Measurements from ENCODE around the gene ZFYVE21. TPM values are rescaled to one million over a fixed set of nuclear protein-coding genes. Genes with fewer than 3 reads are reported as not detected.

The ZFYVE21 gene
- total RNA-seq, 1 experiment from 2014 or later: 47.2 TPM

GRCh38 chr14:103671911-103672310 is 43.7 kb upstream of the ZFYVE21 start:
- ChIA-PET CTCF (no interaction called here), POLR2A (ENCODE audit: unreplicated experiment) (no interaction called here)
- Histone ChIP-seq H4K20me1 (ENCODE audit: low read length) (no peaks in the 10 kb centered on the region), H3K36me3 (ENCODE audit: low read depth, low read length) (peaks cover 77% of the 10 kb centered on the region), H3F3A (ENCODE audit: low read length, unreplicated experiment) (peaks cover 7% of the 10 kb centered on the region), H3K4me3 (ENCODE audit: low read length) (no peak overlapping the region), H2AFZ (ENCODE audit: low read length) (no peak overlapping the region), H3K9ac (ENCODE audit: low read length) (no peak overlapping the region), H3K9me2 (replicated peaks; ENCODE audit: low read length) (no peaks in the 10 kb centered on the region), H3K4me1 (ENCODE audit: insufficient read depth, low read length) (peaks cover 3% of the 10 kb centered on the region; the same call in 1 of the 2 replicates), H3K27ac (ENCODE audit: low read length) (no peak overlapping the region), H3K27me3 (ENCODE audit: low read length) (no peaks in the 10 kb centered on the region), H3K9me3 (ENCODE audit: low read length) (no peaks in the 10 kb centered on the region), H3K4me2 (ENCODE audit: low read length) (no peak overlapping the region), H3K79me2 (ENCODE audit: low read length) (peaks cover 12% of the 10 kb centered on the region; the same call in 1 of the 2 replicates)
- no peak for ATAC-seq
- TF ChIP-seq CTCF (conservative IDR thresholded peaks at IDR 0.05; ENCODE audit: low read depth, low read length): no peak
- no peak for TF ChIP-seq EZH2 (IDR thresholded peaks at IDR 0.05; ENCODE audit: low read length, unreplicated experiment)
- no peak for TF ChIP-seq EZH2phosphoT487 (IDR thresholded peaks at IDR 0.05; ENCODE audit: borderline replicate concordance, low read length)
- intact Hi-C loops (cut with micrococcal nuclease): no loop called here
- DNase-seq: no peak
- BruUV-seq (replicated peaks): no TSS peak

DNA sequence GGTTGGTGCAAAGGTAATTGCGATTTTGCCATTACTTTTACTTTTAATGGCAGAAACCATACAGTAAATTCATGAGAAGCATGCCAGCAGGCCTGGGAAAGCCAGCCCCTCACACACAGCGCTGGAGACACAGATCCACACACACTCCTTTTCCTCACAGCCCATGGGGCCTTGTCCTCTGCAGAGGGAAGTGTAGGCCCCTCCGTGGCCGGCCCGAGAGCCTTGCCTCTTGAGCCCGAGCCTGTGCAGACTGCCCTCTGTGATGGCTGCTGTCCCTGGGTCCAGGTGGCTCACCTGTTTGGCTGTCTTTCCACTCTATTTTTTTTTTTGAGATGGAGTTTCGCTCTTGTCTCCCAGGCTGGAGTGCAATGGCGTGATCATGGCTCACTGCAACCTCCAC is 39.7 kb upstream of the ZFYVE21 start:
- Histone ChIP-seq H3K27ac (ENCODE audit: low read length) (no peak overlapping the region), H3K27me3 (ENCODE audit: low read length) (no peaks in the 10 kb centered on the region), H3K36me3 (ENCODE audit: low read depth, low read length) (peaks cover 80% of the 10 kb centered on the region), H3K9ac (ENCODE audit: low read length) (no peak overlapping the region), H3K4me1 (ENCODE audit: insufficient read depth, low read length) (peaks cover 5% of the 10 kb centered on the region; the same call in 1 of the 2 replicates), H3K79me2 (ENCODE audit: low read length) (no peaks in the 10 kb centered on the region; the same call in 1 of the 2 replicates), H2AFZ (ENCODE audit: low read length) (no peak overlapping the region), H3K9me3 (ENCODE audit: low read length) (no peaks in the 10 kb centered on the region), H3K4me3 (ENCODE audit: low read length) (no peak overlapping the region), H3K9me2 (replicated peaks; ENCODE audit: low read length) (no peaks in the 10 kb centered on the region), H3K4me2 (ENCODE audit: low read length) (no peak overlapping the region), H3F3A (ENCODE audit: low read length, unreplicated experiment) (no peaks in the 10 kb centered on the region), H4K20me1 (ENCODE audit: low read length) (no peaks in the 10 kb centered on the region)
- intact Hi-C loops (cut with micrococcal nuclease): loop anchor here (5.0 kb wide), 1 partner anchor 104 kb away; no protein-coding TSS in a partner anchor
- ChIA-PET CTCF (no interaction called here), POLR2A (ENCODE audit: unreplicated experiment) (no interaction called here)
- TF ChIP-seq EZH2 (IDR thresholded peaks at IDR 0.05; ENCODE audit: low read length, unreplicated experiment): no peak
- no peak for TF ChIP-seq CTCF (conservative IDR thresholded peaks at IDR 0.05; ENCODE audit: low read depth, low read length)
- TF ChIP-seq EZH2phosphoT487 (IDR thresholded peaks at IDR 0.05; ENCODE audit: borderline replicate concordance, low read length): no peak
- ATAC-seq (no peak), DNase-seq (no peak)
- BruUV-seq (replicated peaks): no TSS peak

- Histone ChIP-seq H3K36me3 (ENCODE audit: low read depth, low read length) (peaks cover 76% of the 10 kb centered on the region), H3K27me3 (ENCODE audit: low read length) (no peaks in the 10 kb centered on the region), H3K9me2 (replicated peaks; ENCODE audit: low read length) (no peaks in the 10 kb centered on the region), H4K20me1 (ENCODE audit: low read length) (no peaks in the 10 kb centered on the region), H3K79me2 (ENCODE audit: low read length) (no peaks in the 10 kb centered on the region; the same call in 1 of the 2 replicates), H3F3A (ENCODE audit: low read length, unreplicated experiment) (no peaks in the 10 kb centered on the region), H3K4me3 (ENCODE audit: low read length) (no peak overlapping the region), H3K4me2 (ENCODE audit: low read length) (no peak overlapping the region), H2AFZ (ENCODE audit: low read length) (no peak overlapping the region), H3K4me1 (ENCODE audit: insufficient read depth, low read length) (peaks cover 5% of the 10 kb centered on the region; the same call in 1 of the 2 replicates), H3K9me3 (ENCODE audit: low read length) (no peaks in the 10 kb centered on the region), H3K27ac (ENCODE audit: low read length) (peak overlapping the region; percentile 66), H3K9ac (ENCODE audit: low read length) (peak overlapping the region; percentile 16)
- no peak for TF ChIP-seq CTCF (conservative IDR thresholded peaks at IDR 0.05; ENCODE audit: low read depth, low read length)
- TF ChIP-seq EZH2 (IDR thresholded peaks at IDR 0.05; ENCODE audit: low read length, unreplicated experiment): no peak
- no peak for TF ChIP-seq EZH2phosphoT487 (IDR thresholded peaks at IDR 0.05; ENCODE audit: borderline replicate concordance, low read length)
- intact Hi-C loops (cut with micrococcal nuclease): loop anchor here (5.0 kb wide), 1 partner anchor 105 kb away; no protein-coding TSS in a partner anchor
- DNase-seq: peak; percentile 51
- peak; percentile 87 for ATAC-seq
- ChIA-PET POLR2A (ENCODE audit: unreplicated experiment) (interaction anchor here (0.6 kb wide), 1 partner anchor 27 kb away, joined by 5 read pairs; no protein-coding TSS in a partner anchor), CTCF (no interaction called here)
- BruUV-seq (replicated peaks): no TSS peak
These were observed 38.5 kb upstream of the ZFYVE21 start for GRCh38 chr14:103676881-103677675.

Measured in PC-3 (cell line).